GM15510 (cell line): ENCODE results near the gene BECN2.

ENCODE experiments used
- POLR2A ChIP-seq: IDR thresholded peaks from 3 replicates; pipeline ENCODE4 v1.6.1; 2011; ENCODE audit warnings: borderline replicate concordance; ENCODE audit not compliant: insufficient read length; ENCODE audit errors: extremely low read depth

Gene BECN2

GRCh38 chr1:242000434-242000833, 42.9 kb downstream of the BECN2 start:
- no peak for TF ChIP-seq POLR2A

- no peak for TF ChIP-seq POLR2A
Observed at GRCh38 chr1:242002072-242002471, 44.5 kb downstream of the BECN2 start.

GRCh38 chr1:242002510-242002909, 44.9 kb downstream of the BECN2 start:
- TF ChIP-seq POLR2A = no peak

GRCh38 chr1:242004751-242005495, 47.4 kb downstream of the BECN2 start:
- no peak for TF ChIP-seq POLR2A

- TF ChIP-seq POLR2A = no peak
Observed at GRCh38 chr1:242005866-242006535, 48.4 kb downstream of the BECN2 start.

- no peak for TF ChIP-seq POLR2A
Observed at GRCh38 chr1:242006976-242007375, 49.4 kb downstream of the BECN2 start.
